ENCODE data around the gene KRTAP24-1.

KRTAP24-1 gene

GRCh38 chr21:30306884-30307283, 24.1 kb upstream of the KRTAP24-1 start:
- TF ChIP-seq CTCF (IDR thresholded peaks at IDR 0.05; ENCODE audit: low read depth, low read length) (no peak), MAX (IDR thresholded peaks at IDR 0.05; ENCODE audit: low read depth, low read length) (no peak), MYC (IDR thresholded peaks at IDR 0.05; ENCODE audit: low read depth, low read length) (no peak), POLR2A (IDR thresholded peaks at IDR 0.05; ENCODE audit: extremely low read depth, insufficient read length) (no peak)
- no peak for DNase-seq (ENCODE audit: low read depth)
- no peak overlapping the region for H3K4me3 ChIP-seq (ENCODE audit: low read depth, low read length)

- no peak for DNase-seq (ENCODE audit: low read depth)
- H3K4me3 ChIP-seq (ENCODE audit: low read depth, low read length), result no peak overlapping the region
- TF ChIP-seq CTCF (IDR thresholded peaks at IDR 0.05; ENCODE audit: low read depth, low read length), result no peak
- no peak for TF ChIP-seq MAX (IDR thresholded peaks at IDR 0.05; ENCODE audit: low read depth, low read length)
- TF ChIP-seq MYC (IDR thresholded peaks at IDR 0.05; ENCODE audit: low read depth, low read length), result no peak
- TF ChIP-seq POLR2A (IDR thresholded peaks at IDR 0.05; ENCODE audit: extremely low read depth, insufficient read length), result no peak
These were observed 22.4 kb upstream of the KRTAP24-1 start for GRCh38 chr21:30305136-30305535.

GRCh38 chr21:30289215-30289614, 6.5 kb upstream of the KRTAP24-1 start, which contains the start of gene KRTAP25-1:
TSS of gene KRTAP25-1 (minus strand) at chr21:30289514. CDS start at chr21:30289490, 24 bp downstream.
- H3K4me3 ChIP-seq (ENCODE audit: low read depth, low read length), result no peak within 1 kb of the TSS
- TF ChIP-seq POLR2A (IDR thresholded peaks at IDR 0.05; ENCODE audit: extremely low read depth, insufficient read length), result no peak
- no peak for TF ChIP-seq CTCF (IDR thresholded peaks at IDR 0.05; ENCODE audit: low read depth, low read length)
- no peak for TF ChIP-seq MAX (IDR thresholded peaks at IDR 0.05; ENCODE audit: low read depth, low read length)
- no peak for TF ChIP-seq MYC (IDR thresholded peaks at IDR 0.05; ENCODE audit: low read depth, low read length)
- DNase-seq (ENCODE audit: low read depth), result no peak

GRCh38 chr21:30271611-30272010, 11.1 kb downstream of the KRTAP24-1 start:
- no peak for DNase-seq (ENCODE audit: low read depth)
- TF ChIP-seq MYC (IDR thresholded peaks at IDR 0.05; ENCODE audit: low read depth, low read length), result no peak
- TF ChIP-seq MAX (IDR thresholded peaks at IDR 0.05; ENCODE audit: low read depth, low read length), result no peak
- no peak for TF ChIP-seq POLR2A (IDR thresholded peaks at IDR 0.05; ENCODE audit: extremely low read depth, insufficient read length)
- TF ChIP-seq CTCF (IDR thresholded peaks at IDR 0.05; ENCODE audit: low read depth, low read length), result no peak
- H3K4me3 ChIP-seq (ENCODE audit: low read depth, low read length), result no peak overlapping the region

GRCh38 chr21:30271156-30271555, 11.6 kb downstream of the KRTAP24-1 start:
- TF ChIP-seq MYC (IDR thresholded peaks at IDR 0.05; ENCODE audit: low read depth, low read length) (no peak), CTCF (IDR thresholded peaks at IDR 0.05; ENCODE audit: low read depth, low read length) (no peak), POLR2A (IDR thresholded peaks at IDR 0.05; ENCODE audit: extremely low read depth, insufficient read length) (no peak), MAX (IDR thresholded peaks at IDR 0.05; ENCODE audit: low read depth, low read length) (no peak)
- DNase-seq (ENCODE audit: low read depth), result no peak

More at GRCh38 chr21:30271156-30271555, 11.6 kb downstream of the KRTAP24-1 start:
- no peak overlapping the region for H3K4me3 ChIP-seq (ENCODE audit: low read depth, low read length)

All from NB4 (cell line).